ENCODE results near the gene SLC16A9. TPM values are rescaled to one million over a fixed set of nuclear protein-coding genes. Genes with fewer than 3 reads are reported as not detected.
"Not testable (repeated sequence)": the region's sequence is repeated elsewhere in the genome, so short reads cannot be mapped to it uniquely, and the experiment has no call there.

The SLC16A9 gene
- total RNA-seq, 1 donor from 2014 or later, result 11.6 TPM

DNA sequence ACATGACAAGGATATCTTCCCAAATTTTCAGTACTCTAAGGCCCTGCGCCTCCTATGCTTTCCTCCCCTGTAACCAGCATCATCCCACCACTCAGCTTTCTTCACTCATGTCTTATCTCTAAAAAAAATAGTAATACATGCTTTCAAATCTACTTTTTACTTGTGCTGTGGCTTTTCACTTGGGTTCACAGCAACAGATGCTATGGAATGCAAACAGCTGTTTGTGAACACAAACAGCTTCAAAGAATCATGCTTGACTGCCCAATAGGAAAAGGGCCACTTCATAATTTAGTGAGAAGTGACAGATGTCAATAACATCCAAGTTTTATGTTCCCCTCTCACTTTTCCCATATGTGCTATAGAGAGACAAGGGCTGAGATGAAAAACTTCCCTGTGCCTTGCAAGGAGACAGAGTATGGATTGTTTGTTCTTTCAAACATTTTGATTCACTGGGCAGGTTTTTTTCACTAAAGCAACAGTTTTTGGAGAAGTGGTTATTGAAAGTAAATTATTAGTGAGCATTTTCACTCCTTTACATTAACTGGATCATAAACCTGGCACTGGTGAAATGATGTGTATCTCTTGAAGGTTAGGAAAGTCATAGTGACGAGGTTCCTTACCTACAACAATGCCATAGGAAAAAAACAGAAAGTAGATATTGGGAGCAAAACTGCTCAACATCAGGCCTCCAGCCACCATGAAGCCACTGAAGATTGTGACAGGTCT lies 37.3 kb downstream of the SLC16A9 start:
- no peak for DNase-seq (ENCODE audit: low spot score, unreplicated experiment)
- Mint-ChIP-seq H3K4me3 (ENCODE audit: low read depth) (no peak overlapping the region), H3K27ac (no peak overlapping the region), H3K9me3 (ENCODE audit: low read depth) (peaks cover 6% of the 10 kb centered on the region), H3K4me1 (ENCODE audit: low read depth) (no peaks in the 10 kb centered on the region), H3K27me3 (no peaks in the 10 kb centered on the region), H3K36me3 (ENCODE audit: insufficient read depth) (peaks cover 6% of the 10 kb centered on the region)
- TF ChIP-seq, protein P1, sequence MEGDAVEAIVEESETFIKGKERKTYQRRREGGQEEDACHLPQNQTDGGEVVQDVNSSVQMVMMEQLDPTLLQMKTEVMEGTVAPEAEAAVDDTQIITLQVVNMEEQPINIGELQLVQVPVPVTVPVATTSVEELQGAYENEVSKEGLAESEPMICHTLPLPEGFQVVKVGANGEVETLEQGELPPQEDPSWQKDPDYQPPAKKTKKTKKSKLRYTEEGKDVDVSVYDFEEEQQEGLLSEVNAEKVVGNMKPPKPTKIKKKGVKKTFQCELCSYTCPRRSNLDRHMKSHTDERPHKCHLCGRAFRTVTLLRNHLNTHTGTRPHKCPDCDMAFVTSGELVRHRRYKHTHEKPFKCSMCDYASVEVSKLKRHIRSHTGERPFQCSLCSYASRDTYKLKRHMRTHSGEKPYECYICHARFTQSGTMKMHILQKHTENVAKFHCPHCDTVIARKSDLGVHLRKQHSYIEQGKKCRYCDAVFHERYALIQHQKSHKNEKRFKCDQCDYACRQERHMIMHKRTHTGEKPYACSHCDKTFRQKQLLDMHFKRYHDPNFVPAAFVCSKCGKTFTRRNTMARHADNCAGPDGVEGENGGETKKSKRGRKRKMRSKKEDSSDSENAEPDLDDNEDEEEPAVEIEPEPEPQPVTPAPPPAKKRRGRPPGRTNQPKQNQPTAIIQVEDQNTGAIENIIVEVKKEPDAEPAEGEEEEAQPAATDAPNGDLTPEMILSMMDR (IDR thresholded peaks at IDR 0.05; ENCODE audit: unreplicated experiment), result no peak

DNA sequence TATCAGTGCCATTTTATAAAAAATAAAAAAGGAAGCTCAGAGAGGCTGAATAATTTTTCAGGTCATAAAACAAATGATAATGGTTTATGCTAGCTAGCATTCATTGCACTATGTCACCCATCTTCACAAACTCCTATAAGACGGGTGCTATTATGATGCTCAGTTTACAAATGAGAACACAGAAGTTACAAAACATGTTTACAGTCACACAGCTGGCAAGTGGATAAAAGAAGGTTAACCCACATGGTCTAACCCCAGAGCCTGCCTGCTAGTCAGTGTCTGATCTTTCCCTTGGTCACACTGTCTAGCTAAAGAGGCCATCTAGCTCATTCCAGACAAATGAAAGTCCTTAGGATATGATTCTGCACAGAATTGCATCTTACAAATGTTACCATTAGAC lies 39.4 kb downstream of the SLC16A9 start:
- Mint-ChIP-seq H3K36me3 (ENCODE audit: insufficient read depth) (peaks cover 10% of the 10 kb centered on the region), H3K4me3 (ENCODE audit: low read depth) (no peak overlapping the region), H3K27ac (no peak overlapping the region), H3K9me3 (ENCODE audit: low read depth) (peaks cover 9% of the 10 kb centered on the region), H3K4me1 (ENCODE audit: low read depth) (no peaks in the 10 kb centered on the region), H3K27me3 (no peaks in the 10 kb centered on the region)
- TF ChIP-seq, protein P1 (IDR thresholded peaks at IDR 0.05; ENCODE audit: unreplicated experiment), result no peak
- DNase-seq (ENCODE audit: low spot score, unreplicated experiment), result no peak

DNA sequence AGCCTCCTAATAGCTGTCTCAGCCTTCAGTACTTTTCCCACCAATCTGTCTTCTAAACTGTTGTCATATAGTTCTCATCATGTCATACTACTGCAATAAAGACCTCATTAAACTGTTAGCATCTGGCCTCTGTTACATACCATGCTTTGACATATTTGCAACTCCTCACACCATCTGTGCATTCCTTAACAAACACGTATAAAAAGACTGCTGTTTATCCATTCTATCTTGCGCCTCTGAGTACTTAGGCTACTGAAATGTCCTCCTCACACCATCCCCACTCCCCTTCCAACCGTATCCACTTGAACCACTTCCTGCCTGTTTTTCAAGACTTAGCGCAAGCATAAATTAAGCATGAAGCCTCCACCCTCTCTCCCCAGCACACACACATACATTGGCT lies 41.6 kb downstream of the SLC16A9 start:
- TF ChIP-seq, protein P1 (IDR thresholded peaks at IDR 0.05; ENCODE audit: unreplicated experiment), result no peak
- Mint-ChIP-seq H3K4me3 (ENCODE audit: low read depth) (no peak overlapping the region), H3K36me3 (ENCODE audit: insufficient read depth) (peaks cover 16% of the 10 kb centered on the region), H3K4me1 (ENCODE audit: low read depth) (no peaks in the 10 kb centered on the region), H3K27me3 (no peaks in the 10 kb centered on the region), H3K27ac (no peak overlapping the region), H3K9me3 (ENCODE audit: low read depth) (peaks cover 9% of the 10 kb centered on the region)
- no peak for DNase-seq (ENCODE audit: low spot score, unreplicated experiment)

DNA sequence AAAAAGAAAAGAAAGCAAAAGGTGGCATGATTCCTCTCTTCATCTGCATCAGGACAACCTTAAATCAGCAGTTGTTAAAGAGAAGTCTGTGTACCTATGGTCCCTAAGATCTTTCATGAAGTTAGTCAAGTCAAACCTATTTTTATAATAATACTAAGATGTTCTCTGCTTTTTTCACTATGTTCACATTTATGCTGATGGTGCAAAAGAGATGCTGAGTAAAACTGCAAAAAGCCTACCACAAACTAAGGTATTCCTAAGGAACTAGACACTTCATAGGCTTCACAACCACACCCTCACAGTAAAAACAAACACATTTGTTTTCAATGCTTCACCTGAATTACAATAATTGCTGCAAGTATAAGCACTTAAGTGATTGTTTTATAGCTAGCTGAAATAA lies 43.3 kb downstream of the SLC16A9 start:
- Mint-ChIP-seq H3K4me1 (ENCODE audit: low read depth) (no peaks in the 10 kb centered on the region), H3K4me3 (ENCODE audit: low read depth) (no peak overlapping the region), H3K36me3 (ENCODE audit: insufficient read depth) (peaks cover 25% of the 10 kb centered on the region), H3K9me3 (ENCODE audit: low read depth) (peaks cover 12% of the 10 kb centered on the region), H3K27me3 (no peaks in the 10 kb centered on the region), H3K27ac (no peak overlapping the region)
- TF ChIP-seq, protein P1 (IDR thresholded peaks at IDR 0.05; ENCODE audit: unreplicated experiment), result no peak
- DNase-seq (ENCODE audit: low spot score, unreplicated experiment), result no peak

DNA sequence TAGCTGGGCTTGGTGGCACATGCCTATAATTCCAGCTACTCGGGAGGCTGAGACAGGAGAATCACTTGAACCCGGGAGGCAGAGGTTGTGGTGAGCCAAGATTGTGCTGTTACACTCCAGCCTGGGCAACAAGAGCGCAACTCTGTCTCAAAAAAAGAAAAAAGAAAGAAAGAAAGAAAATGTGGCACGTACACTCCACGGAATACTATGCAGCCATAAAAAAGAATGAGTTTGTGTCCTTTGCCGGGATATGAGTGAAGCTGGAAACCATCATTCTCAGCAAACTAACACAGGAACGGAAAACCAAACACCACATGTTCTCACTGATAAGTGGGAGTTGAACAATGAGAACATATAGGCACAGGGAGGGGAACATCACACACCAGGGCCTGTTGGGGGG lies 46.4 kb downstream of the SLC16A9 start:
- Mint-ChIP-seq H3K36me3 (ENCODE audit: insufficient read depth) (peaks cover 38% of the 10 kb centered on the region), H3K9me3 (ENCODE audit: low read depth) (peaks cover 29% of the 10 kb centered on the region)
- DNase-seq (ENCODE audit: low spot score, unreplicated experiment); H3K4me3 Mint-ChIP-seq (ENCODE audit: low read depth); H3K27me3 Mint-ChIP-seq; H3K4me1 Mint-ChIP-seq (ENCODE audit: low read depth); H3K27ac Mint-ChIP-seq: not testable (repeated sequence)

DNA sequence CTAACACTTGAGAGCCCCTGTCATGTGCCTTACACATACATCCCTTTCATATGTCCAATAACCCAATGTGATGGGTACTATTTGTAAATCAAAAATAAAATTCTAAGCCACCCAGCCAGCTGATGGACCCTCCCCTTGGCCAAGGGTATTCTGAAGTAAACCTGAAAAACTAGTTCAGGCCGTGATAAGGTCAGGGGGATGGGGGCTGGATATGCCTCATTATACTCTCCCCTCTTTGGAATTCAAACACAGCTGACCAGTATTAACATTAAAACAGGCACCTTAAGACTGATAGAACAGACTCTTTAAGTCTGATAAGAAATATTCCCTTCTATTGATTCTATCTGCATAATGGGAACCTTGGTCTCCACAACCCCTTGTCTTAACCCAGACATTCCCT lies 51.9 kb downstream of the SLC16A9 start:
- Mint-ChIP-seq H3K4me3 (ENCODE audit: low read depth) (no peak overlapping the region), H3K9me3 (ENCODE audit: low read depth) (peaks cover 20% of the 10 kb centered on the region), H3K4me1 (ENCODE audit: low read depth) (peaks cover 16% of the 10 kb centered on the region), H3K27me3 (no peaks in the 10 kb centered on the region), H3K36me3 (ENCODE audit: insufficient read depth) (peaks cover 21% of the 10 kb centered on the region), H3K27ac (peak overlapping the region; percentile 76)
- TF ChIP-seq, protein P1 (IDR thresholded peaks at IDR 0.05; ENCODE audit: unreplicated experiment), result no peak
- no peak for DNase-seq (ENCODE audit: low spot score, unreplicated experiment)

Measured in progenitor cell of endocrine pancreas (in vitro differentiated cells).